Esophagus muscularis mucosa (tissue), 4 donors: Measurements from ENCODE around the gene TNIP3.

Source experiments
- CTCF ChIP-seq, 3 experiments: fragments of 200-600 bp in 2 of 3; fragments of 450-650 bp in 1 of 3; sonication (generic) in 2 of 3; IDR thresholded peaks; one replicate each; pipeline ENCODE4 v1.5.1; 2017 to 2019; ENCODE audit warnings: antibody characterized with exemption in 3 of 3, mild to moderate bottlenecking in 2 of 3, moderate library complexity in 1 of 3
- EP300 ChIP-seq: sonication (generic); formaldehyde crosslinking; IDR thresholded peaks from one replicate; pipeline ENCODE4 v1.6.1; 2017; ENCODE audit warnings: antibody characterized with exemption
- POLR2AphosphoS5 ChIP-seq, 2 donors: sonication (generic); formaldehyde crosslinking; IDR thresholded peaks; one replicate each; pipeline ENCODE4 v1.6.1; 2017; ENCODE audit warnings: antibody characterized with exemption in 2 of 2

GRCh38 chr4:121096191-121096590, 67.9 kb downstream of the TNIP3 start:
- TF ChIP-seq CTCF (IDR thresholded peaks at IDR 0.05): no peak
- TF ChIP-seq POLR2AphosphoS5 (IDR thresholded peaks at IDR 0.05): no peak
- TF ChIP-seq EP300: no peak
